ENCODE data around the gene ANXA2R.

Gene ANXA2R

DNA sequence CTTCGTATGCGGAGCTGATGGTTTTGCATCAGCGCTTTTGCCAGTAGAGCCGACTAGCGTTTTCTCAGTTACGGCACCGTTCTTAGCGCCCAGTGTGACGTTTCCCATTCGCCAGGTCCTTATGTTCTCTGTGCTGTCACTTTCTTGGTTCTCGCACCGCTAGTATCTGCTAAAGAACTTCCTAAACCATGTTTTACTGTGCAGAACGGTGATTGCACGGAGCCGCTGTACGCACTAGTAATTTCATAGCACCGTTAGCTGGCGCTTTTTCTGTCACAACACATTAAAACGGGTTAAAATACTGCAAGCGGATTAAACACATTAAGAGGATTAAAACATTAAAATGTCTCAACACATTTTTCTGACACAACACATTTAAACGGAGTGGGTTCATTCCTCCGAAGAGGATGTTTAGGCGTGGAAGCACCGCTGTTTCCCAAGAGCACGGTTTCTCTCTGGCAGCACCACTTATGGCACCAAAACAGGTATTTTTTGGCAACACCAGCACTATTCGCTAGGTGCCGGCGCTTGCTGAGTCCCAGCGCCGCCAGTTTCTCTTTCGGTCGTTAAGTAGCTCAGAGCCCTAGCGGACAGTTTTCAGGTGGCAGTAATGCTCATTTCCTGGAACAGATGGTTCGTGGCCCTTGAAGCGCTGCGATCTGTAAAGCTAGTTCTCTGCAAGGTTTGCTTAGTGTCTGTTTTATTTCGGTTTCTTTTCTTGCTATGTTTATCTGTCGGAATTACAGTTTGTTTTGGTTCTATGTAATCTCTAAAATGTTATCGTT is 20.3 kb downstream of the ANXA2R start (continued):
- TF ChIP-seq REST (tag by site-specific recombination; IDR thresholded peaks at IDR 0.05) (no peak; the same call in 1 of the 2 replicates), ZNF138 (tag by site-specific recombination; IDR thresholded peaks at IDR 0.05; ENCODE audit: borderline replicate concordance) (no peak), ZNF10 (tag by site-specific recombination; IDR thresholded peaks at IDR 0.05) (peak; percentile 70), CTCF (tag by site-specific recombination; IDR thresholded peaks at IDR 0.05) (peak; percentile 88), PRDM4 (tag by site-specific recombination; IDR thresholded peaks at IDR 0.05) (peak; percentile 44; the same call in 1 of the 2 replicates), IKZF3 (tag by site-specific recombination; IDR thresholded peaks at IDR 0.05) (no peak), ZNF658 (tag by site-specific recombination; IDR thresholded peaks at IDR 0.05) (no peak), ZNF501 (tag by site-specific recombination; IDR thresholded peaks at IDR 0.05) (no peak), ZNF623 (tag by site-specific recombination; IDR thresholded peaks at IDR 0.05) (0 out of 2 replicates have a peak, but pooled peaks have one; percentile 19), ZNF768 (tag by site-specific recombination; IDR thresholded peaks at IDR 0.05) (0 out of 2 replicates have a peak, but pooled peaks have one; percentile 46), ZNF580 (tag by site-specific recombination; IDR thresholded peaks at IDR 0.05) (0 out of 2 replicates have a peak, but pooled peaks have one; percentile 21), ZBTB20 (tag by site-specific recombination; IDR thresholded peaks at IDR 0.05) (peak; percentile 89), ZSCAN30 (tag by site-specific recombination; IDR thresholded peaks at IDR 0.05) (peak; percentile 32; the same call in 1 of the 2 replicates), ZNF24 (tag by site-specific recombination; IDR thresholded peaks at IDR 0.05) (peak; percentile 22; the same call in 1 of the 2 replicates), ZNF561 (tag by site-specific recombination; IDR thresholded peaks at IDR 0.05; ENCODE audit: borderline replicate concordance) (0 out of 2 replicates have a peak, but pooled peaks have one; percentile 22), ZBTB21 (tag by site-specific recombination; IDR thresholded peaks at IDR 0.05) (0 out of 2 replicates have a peak, but pooled peaks have one; percentile 53), ZNF692 (tag by site-specific recombination; IDR thresholded peaks at IDR 0.05) (peak; percentile 54; the same call in 1 of the 2 replicates), PRDM6 (tag by site-specific recombination; IDR thresholded peaks at IDR 0.05) (peak; percentile 41), ZNF394 (tag by site-specific recombination; IDR thresholded peaks at IDR 0.05; ENCODE audit: borderline replicate concordance) (0 out of 2 replicates have a peak, but pooled peaks have one; percentile 42), GLI2 (tag by site-specific recombination; IDR thresholded peaks at IDR 0.05; ENCODE audit: borderline replicate concordance, low read depth) (no peak)
- TF ChIP-seq, protein P1, sequence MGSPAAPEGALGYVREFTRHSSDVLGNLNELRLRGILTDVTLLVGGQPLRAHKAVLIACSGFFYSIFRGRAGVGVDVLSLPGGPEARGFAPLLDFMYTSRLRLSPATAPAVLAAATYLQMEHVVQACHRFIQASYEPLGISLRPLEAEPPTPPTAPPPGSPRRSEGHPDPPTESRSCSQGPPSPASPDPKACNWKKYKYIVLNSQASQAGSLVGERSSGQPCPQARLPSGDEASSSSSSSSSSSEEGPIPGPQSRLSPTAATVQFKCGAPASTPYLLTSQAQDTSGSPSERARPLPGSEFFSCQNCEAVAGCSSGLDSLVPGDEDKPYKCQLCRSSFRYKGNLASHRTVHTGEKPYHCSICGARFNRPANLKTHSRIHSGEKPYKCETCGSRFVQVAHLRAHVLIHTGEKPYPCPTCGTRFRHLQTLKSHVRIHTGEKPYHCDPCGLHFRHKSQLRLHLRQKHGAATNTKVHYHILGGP (tag by site-specific recombination; IDR thresholded peaks at IDR 0.05), result no peak
- TF ChIP-seq, protein P2, sequence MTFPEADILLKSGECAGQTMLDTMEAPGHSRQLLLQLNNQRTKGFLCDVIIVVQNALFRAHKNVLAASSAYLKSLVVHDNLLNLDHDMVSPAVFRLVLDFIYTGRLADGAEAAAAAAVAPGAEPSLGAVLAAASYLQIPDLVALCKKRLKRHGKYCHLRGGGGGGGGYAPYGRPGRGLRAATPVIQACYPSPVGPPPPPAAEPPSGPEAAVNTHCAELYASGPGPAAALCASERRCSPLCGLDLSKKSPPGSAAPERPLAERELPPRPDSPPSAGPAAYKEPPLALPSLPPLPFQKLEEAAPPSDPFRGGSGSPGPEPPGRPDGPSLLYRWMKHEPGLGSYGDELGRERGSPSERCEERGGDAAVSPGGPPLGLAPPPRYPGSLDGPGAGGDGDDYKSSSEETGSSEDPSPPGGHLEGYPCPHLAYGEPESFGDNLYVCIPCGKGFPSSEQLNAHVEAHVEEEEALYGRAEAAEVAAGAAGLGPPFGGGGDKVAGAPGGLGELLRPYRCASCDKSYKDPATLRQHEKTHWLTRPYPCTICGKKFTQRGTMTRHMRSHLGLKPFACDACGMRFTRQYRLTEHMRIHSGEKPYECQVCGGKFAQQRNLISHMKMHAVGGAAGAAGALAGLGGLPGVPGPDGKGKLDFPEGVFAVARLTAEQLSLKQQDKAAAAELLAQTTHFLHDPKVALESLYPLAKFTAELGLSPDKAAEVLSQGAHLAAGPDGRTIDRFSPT (tag by site-specific recombination; IDR thresholded peaks at IDR 0.05), result peak; percentile 20; the same call in 1 of the 2 replicates

Measured in HEK293 (cell line).